GM18873 (cell line): ENCODE results near the gene UBASH3A.

ENCODE experiments used
- ATAC-seq: cut with Tn5 transposase; IDR thresholded peaks from one replicate; pipeline ENCODE4 v1.9.1; 2021; ENCODE audit warnings: mild to moderate bottlenecking, moderate library complexity, moderate number of reproducible peaks; ENCODE audit not compliant: unreplicated experiment, low FRiP score

UBASH3A gene

GRCh38 chr21:42388740-42389448 lies 14.8 kb upstream of the UBASH3A start:
- ATAC-seq = no peak

DNA sequence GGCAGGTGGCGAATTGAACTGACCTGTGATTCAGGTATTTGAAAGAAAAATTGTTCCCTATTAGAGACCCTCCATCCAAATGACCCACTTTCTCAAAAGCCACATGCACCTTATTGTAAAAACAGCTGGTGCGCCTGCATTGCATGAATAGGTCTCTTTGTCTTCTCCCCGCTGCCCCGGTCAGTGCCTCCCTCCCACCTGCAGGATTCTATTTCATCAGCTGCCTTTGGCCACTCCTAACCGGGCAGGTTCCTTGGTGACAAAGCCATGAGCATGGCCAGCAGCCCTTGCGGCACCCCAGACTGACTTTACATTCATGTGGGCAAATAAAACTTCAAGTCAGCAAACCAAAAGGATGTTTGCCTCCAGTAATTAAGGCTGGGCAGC lies 14.3 kb upstream of the UBASH3A start:
- ATAC-seq = no peak

- no peak for ATAC-seq
Observed at GRCh38 chr21:42390193-42390592, 13.5 kb upstream of the UBASH3A start.

GRCh38 chr21:42390696-42391095 lies 13.0 kb upstream of the UBASH3A start:
- no peak for ATAC-seq

DNA sequence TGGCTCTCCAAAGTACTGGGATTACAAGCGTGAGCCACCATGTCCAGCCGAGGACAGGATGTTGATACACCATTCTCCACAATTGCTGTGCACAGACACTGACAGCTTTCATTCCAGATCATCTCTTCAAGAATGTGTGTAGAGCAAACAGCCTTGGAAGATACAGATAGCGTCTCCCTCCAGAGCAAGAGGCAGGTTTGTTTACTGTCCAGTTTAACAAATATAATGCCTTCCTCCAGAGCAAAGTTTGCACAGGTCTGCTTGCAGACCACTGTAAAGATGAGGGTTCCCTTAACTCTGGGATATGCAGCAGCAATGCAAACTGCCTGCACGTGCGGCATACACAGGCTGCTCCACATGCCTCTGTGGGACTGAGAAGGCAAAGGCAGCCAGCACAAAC lies 12.4 kb upstream of the UBASH3A start:
- ATAC-seq = no peak

DNA sequence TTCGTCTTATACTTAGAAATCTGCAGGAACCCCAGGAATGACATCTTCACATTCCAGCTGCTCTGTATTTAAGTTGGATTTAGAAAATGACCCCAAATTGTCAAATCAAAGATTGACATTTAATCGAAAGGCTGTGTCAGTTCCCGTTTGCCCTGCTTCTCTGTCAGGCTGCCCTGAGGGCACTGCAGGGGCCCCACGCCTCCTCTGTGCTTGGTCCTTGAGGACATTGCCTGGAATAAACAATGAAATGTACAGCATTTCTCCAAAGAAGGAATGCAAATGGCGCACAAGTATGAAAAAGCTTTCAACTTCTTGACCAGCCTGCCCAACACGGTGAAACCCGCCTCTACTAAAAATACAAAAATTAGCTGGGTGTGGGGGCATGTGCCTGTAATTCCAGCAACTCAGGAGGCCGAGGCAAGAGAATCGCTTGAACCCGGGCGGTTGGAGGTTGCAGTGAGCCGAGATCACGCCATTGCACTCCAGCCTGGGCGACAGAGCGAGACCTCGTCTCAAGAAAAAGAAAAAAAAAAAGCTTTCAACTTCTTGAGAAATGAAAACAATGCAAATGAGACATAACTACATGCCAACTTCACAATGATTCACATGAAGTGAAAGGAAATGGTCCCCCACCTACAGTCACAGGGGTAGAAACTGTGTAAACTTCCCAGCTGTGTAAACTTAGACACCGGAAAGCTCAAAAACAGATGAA lies 10.8 kb upstream of the UBASH3A start:
- ATAC-seq = peak; percentile 71

- no peak for ATAC-seq
Observed at GRCh38 chr21:42393443-42393950, 10.2 kb upstream of the UBASH3A start.

- ATAC-seq = no peak
Observed at GRCh38 chr21:42395302-42395701, 8.4 kb upstream of the UBASH3A start.

DNA sequence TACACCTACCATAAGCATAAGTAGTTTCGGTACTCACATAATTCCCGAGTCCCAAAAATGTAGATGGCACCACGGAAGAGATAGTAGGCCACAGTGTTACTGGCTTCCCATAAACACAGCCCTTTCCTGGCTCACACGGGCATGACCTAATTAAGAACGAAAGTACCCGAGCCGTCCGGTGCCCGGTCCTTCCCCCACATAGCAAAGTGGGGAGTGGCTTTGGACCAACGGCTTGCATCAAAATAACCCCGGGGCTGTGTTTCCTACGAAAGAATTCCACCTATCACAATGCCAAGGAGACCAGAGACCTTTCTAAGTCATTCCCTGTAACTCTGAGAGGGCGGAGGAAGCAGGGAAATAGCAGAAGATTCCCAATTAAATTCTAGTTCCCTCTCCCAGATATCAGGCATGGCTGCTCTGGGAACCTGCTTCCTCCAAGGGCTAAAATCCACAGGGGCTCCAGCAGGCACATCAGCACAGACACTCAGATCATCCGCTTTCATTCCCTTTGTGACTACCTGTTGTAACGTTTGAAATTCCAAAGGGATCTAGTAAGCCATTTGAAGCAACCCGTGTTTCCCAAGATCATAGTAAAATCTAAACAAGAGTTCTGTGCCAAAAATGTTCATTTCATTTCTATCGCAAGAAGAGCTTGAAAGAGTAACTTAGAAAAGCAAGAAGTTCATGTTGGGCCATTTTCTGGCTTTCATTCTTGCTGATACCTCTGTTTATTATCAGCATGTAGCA lies 7.6 kb upstream of the UBASH3A start, which contains the start of gene TMPRSS3:
TMPRSS3 (minus strand) TSS at position 148 of the 747 bp plus-strand sequence. CDS start 635 bp downstream, outside the sequence.
- no peak for ATAC-seq

DNA sequence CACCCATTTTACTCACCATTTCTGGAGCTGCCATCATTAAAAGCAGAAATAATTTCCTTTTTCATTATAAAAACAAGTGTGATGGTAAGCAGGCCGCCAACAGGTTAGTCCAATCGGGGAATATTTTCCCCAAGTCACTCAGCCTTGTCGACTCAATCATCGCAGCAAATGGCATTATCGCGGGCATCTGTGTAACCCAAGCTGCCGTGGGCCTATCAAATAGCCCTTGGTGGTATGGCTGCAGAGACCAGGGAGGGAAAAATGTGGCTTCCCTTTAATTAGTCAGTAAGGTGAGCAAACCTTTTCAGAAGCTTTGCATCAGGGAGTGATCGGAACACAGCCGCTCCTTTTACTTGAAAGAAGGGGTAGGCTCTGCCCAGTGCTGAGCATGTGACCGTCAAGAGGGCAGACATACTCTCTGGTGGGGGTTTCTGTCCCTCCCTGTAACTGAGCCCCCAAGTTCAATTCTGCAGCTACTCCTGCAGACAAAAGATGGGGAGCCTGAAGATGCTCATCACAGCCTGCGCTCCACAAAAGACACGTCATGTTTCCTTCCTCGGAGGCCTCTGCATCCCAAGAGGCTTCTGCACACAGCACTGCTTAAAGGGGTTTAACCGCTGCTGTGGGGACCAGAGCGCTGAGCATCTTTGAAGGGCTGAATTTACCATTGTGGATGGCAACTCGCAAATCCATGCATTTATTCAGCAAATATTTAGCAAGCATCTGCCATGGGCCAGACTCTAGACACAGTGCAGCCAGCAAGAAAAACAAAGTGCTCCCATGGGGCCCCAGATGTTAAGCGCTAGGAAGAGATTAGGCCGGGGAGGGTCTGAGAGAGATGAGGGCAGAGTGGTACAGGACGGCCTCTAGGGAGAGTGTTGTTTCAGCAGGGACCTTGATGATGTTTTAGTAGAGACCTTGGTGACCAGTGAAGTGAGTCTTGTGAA lies 6.6 kb upstream of the UBASH3A start:
- no peak for ATAC-seq

- ATAC-seq = no peak
Observed at GRCh38 chr21:42397746-42398394, 5.8 kb upstream of the UBASH3A start.

DNA sequence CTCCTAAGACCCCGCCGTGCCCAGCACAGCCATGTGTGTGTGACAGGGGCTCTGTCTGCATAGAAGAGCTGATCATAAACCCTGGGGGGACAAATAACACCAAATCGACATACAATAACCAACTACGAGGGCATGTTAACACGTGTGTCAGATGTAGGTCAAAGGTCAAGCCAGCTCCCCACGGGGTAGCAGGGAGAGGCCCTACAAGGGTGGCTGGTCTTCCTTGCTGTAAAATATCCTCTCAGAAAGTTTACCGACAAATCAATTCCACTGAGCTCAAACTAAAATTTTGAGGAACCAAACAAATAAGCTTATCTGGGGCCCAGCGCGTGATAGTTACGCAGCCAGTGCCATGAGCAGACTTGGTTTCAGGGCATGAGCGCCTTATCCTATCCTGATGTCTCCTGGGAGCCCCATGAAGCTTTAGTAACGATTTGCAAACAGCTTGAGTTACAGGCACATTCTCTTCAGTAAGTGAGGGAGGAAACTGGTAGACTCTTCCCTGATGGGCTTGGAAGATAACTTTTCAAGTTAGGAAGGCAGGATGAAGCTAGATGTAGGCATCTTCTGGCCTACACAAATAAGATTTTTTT lies 5.2 kb upstream of the UBASH3A start:
- no peak for ATAC-seq

- ATAC-seq = no peak
Observed at GRCh38 chr21:42400525-42400924, 3.2 kb upstream of the UBASH3A start.

DNA sequence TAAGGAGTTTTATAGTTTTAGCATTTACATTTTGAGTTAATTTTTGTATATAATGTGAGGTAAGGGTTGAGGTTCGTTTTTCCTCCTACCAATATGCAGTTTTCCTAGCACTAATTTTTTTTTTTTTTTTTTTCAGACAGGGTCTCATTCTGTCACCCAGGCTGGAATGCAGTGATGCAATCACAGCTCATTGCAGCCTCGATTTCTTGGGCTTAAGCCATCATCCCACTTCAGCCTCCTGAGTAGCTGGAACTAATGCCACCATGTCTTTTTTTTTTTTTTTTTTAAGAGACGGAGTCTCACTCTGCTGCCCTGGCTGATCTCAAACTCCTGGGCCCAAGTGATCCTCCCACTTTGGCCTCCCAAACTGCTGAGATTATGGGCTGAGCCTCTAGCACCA lies 2.5 kb upstream of the UBASH3A start:
- no peak for ATAC-seq

DNA sequence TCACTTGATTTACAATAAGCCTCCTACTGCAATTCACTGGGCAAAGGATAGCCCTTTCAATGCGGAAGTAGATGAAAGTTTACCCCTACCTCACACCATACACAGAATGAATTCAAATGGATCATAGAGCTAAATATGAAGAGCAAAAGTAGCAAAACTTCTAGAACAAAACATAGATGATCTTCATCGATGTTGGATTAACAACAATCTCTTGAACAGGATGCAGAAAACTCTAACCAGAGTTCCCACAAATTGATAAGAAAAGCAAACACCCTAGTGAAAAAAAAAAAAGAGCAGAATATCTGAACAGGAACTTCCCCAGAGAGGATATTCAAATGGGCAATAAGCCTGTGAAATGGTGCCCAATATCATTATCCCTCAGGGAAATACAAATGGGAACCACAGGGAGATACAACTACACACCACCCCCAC lies 1.9 kb upstream of the UBASH3A start:
- ATAC-seq = no peak

GRCh38 chr21:42404539-42404938 lies 837 bp downstream of the UBASH3A start:
- ATAC-seq = no peak

DNA sequence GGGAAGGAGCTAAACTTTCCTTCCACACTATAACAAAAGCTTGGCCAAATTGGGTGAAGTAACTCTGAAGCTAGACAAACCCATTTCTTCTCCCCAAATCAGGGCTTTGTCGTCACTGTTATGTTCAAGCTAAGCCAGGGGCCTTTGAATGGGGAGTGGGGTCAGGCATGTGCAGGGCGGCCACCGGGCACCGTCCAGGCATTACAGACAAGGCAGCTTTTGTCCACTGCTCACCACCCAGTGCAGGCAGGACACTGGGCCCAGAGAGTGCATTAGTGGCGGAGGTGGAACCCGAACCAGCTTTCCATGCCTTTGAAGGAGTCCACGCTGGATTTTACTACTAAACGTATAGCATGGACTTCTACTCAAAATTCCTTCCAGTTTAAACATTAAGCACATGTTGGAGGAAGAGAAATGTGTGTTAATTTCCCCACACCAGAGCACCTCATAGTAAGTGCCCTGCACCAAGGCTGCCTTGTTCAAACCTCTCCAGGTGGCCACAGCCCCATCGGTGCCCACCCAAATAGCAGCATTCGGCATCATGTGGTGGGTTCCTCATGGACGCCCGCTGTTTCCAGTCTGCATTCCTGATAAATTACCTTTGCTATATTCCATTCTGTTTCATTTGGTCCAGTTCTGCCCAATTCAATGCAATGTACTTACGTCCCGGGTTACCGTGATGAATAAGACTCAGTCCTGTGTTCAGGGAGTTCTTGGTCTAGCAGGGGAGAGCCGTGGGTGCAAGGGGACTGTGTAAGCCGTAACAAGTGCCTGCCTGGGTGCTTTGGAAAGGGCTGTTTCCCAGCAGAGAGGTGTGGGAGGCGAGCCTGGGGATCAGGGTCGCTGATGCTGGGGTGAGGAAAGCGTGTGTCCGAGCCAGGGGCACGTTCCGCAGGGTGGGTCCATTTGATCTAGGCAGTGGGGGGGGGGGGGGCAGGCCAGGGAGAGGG lies 1.6 kb downstream of the UBASH3A start:
- ATAC-seq = no peak

GRCh38 chr21:42406201-42406621 lies 2.5 kb downstream of the UBASH3A start:
- ATAC-seq = no peak
